OCI-LY3 (cell line): ENCODE data around the gene PEX7.

ENCODE experiments used
- CTCF ChIP-seq: fragments of 200-600, 300-600 bp; sonication (generic); IDR thresholded peaks from 2 replicates; pipeline ENCODE4 v1.5.1; 2014; ENCODE audit warnings: antibody characterized with exemption, low read length, low read depth
- EZH2phosphoT487 ChIP-seq: fragments of 200-600 bp; shearing (Covaris generic); IDR thresholded peaks from 2 replicates; pipeline ENCODE4 v1.6.1; 2018; ENCODE audit warnings: antibody characterized with exemption, mixed run types, low read depth

DNA sequence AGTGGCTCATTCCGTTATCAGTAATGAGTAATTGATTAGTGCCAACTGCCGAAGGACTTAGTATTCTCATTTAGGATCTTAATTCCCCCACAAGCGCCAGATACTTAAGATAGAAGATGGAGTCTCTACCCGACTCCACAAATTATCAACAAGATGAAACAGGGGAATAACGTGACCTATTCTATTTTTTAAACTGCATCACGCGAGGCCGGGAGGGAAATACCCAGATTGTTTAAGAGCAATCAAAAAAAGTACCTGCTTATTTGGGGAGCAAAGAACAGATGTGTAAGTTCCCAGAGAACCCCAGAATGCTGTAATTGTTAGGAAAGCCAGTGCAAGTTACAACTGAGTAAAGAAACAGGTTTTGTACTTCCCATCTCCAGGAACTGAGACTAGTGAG, 29.0 kb upstream of the PEX7 start:
- no peak for TF ChIP-seq CTCF
- TF ChIP-seq EZH2phosphoT487 = no peak
